ENCODE results near the gene KCNMA1.

Gene KCNMA1

DNA sequence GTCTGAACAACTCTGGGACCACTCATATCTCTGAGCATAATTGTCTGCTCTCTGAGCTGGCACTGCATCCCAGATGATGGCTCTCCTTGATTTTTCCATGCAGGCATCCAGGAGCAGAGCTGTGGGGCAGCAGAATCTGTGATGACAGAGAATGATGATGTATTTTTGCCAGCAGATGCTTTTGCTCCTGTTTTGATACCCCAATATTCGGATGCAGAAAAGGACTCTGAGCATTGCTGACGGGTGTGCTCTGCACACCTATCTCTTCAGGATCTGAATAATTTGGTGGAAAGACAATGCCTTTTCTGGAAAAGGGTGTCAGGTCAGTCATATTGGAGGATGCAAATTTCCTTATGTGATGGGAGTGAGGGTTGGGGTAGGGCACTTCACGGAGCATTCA, 735.9 kb downstream of the KCNMA1 start:
- DNase-seq (ENCODE audit: insufficient read length, low spot score) = no peak
- no peak for FAIRE-seq
- TF ChIP-seq, protein P1, sequence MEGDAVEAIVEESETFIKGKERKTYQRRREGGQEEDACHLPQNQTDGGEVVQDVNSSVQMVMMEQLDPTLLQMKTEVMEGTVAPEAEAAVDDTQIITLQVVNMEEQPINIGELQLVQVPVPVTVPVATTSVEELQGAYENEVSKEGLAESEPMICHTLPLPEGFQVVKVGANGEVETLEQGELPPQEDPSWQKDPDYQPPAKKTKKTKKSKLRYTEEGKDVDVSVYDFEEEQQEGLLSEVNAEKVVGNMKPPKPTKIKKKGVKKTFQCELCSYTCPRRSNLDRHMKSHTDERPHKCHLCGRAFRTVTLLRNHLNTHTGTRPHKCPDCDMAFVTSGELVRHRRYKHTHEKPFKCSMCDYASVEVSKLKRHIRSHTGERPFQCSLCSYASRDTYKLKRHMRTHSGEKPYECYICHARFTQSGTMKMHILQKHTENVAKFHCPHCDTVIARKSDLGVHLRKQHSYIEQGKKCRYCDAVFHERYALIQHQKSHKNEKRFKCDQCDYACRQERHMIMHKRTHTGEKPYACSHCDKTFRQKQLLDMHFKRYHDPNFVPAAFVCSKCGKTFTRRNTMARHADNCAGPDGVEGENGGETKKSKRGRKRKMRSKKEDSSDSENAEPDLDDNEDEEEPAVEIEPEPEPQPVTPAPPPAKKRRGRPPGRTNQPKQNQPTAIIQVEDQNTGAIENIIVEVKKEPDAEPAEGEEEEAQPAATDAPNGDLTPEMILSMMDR (IDR thresholded peaks at IDR 0.05; ENCODE audit: insufficient read depth, missing control alignments) = no peak

DNA sequence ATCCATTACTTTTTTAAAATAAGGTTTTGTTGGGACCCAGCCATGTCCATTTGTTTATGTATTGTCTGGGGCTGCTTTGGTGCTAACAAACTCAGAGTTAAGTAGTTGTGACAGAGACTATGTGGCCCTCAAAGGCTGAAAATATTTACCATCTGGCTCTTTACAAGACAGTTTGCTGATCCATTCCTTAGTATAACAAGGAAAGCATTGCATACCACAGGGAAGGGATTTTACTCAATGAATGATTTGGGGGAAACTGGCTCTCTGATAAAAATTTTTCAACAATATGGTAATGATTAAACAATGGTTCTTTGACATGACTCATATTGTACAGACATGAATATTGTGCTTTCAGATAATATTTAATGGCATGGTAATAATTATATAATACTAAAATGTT, 738.1 kb downstream of the KCNMA1 start:
- FAIRE-seq = no peak
- no peak for DNase-seq (ENCODE audit: insufficient read length, low spot score)
- TF ChIP-seq, protein P1 (IDR thresholded peaks at IDR 0.05; ENCODE audit: insufficient read depth, missing control alignments) = no peak

DNA sequence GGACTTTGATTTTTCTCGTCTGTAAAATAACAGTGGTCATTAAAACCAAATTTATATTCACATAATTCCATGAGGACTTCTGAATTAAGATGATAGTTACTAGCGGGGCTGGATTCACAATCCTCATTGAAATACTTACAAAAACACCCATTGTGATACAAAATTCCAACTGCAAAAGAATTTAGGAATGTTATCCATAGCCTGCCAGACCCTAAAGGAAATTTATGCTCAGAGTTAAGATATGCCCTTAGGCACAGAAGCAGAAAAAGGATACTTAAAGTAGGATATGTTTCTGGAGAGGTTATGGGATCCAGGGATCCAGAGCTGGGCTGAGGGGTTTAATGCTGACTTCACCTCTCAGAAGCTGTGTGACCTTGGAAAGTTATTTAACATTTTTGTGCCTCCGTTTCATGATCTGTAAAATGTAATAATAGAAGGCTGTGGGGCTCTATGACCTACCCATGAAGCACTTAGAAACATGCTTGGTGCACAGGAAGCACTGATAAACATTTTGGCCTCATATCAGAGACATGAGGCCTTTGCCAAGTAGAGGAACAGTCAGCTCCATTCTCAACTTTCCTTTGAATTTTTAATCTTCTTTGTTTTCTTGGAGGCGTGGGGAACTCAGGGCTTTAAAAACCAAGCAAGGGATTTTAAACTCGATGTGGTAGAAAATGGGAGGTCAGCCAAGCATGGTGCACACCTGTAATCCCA, 744.7 kb downstream of the KCNMA1 start:
- no peak for DNase-seq (ENCODE audit: insufficient read length, low spot score)
- FAIRE-seq = no peak
- TF ChIP-seq, protein P1 (IDR thresholded peaks at IDR 0.05; ENCODE audit: insufficient read depth, missing control alignments) = no peak

DNA sequence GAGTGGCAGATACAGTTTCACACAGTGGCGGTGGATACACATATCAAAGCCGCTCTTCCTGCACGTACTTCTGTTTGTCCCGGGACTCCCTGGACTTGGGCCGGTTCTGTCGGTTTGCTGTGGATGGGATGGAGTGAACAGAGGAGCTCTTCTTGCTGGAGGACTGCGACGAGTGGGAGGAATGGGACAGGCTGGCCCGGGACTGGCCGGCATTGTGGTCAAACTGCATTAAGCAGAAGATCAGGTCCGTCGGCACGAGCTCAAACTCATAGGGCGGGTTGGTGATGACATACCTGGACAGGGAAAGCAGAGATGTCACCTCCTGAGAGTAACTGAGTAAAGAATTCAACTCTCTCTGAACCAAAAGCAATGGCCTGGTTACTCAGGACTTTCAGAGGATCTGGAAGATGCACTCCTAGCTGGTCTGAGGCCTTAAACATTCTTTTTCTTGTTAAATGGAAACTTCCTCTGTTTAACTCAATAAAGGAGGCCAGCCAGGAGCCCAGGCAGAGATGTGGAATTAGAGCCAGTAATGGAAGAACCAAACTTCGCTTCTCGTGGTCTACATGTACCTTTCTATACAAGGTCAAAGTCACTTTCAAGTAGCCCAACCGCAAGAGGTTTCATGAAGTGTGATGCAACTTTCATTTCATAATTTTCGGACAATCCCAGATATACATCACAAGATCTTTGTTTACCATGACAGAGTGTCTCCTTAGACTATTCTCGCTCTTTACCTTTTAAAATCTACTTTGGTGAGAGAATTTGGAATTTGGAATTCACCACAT, 750.2 kb downstream of the KCNMA1 start:
- FAIRE-seq = no peak
- TF ChIP-seq, protein P1 (IDR thresholded peaks at IDR 0.05; ENCODE audit: insufficient read depth, missing control alignments) = no peak

DNA sequence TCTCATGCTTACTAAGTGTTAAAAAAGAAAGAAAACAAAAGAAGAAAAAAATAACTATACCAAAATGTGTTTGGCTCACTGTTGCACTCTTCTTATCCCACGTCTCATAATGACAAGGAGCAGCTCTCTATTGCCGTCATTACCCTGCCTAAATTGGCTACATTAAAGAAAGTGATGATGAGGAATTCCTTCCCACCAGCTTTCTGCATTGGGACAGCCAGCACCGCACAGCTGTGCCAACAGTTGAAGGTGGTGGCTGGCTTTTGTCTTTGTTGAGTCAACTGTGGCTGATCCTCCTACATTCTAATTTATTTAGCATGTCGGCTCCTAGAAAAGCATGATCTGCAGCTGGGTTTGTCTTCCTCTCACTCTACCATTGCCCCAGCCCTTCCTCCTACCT, 751.8 kb downstream of the KCNMA1 start:
- FAIRE-seq (no peak), DNase-seq (ENCODE audit: insufficient read length, low spot score) (no peak)
- TF ChIP-seq, protein P1 (IDR thresholded peaks at IDR 0.05; ENCODE audit: insufficient read depth, missing control alignments) = no peak

More for the DNA sequence above, 750.2 kb downstream of the KCNMA1 start:
- no peak for DNase-seq (ENCODE audit: insufficient read length, low spot score)

DNA sequence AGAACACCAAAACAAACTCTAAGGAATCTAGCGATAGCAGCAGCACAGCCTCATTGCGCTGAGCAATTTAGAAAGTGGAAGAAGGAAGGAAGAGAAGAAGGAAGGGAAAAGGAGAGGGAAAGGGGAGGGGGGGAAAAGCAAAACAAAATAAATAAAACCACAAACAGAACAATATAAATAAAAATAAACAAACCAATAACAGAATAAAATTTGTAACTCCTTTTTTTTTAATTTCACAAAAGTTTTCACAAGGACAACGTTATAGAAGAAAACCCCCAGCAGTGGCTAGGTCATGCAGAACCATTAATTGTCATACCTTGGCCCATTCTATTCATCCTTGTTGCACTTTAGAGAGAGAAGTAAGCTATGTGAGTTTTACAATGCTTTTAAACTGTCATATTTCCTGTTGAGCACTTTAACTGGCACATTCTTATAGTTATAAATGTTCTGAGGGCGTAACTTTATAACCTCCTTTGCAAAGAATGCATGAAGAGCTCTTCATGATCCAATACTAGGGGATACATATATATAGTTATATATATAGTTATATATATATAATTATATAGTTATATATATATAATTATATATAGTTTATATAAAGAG, 752.8 kb downstream of the KCNMA1 start:
- no peak for FAIRE-seq
- TF ChIP-seq, protein P1 (IDR thresholded peaks at IDR 0.05; ENCODE audit: insufficient read depth, missing control alignments) = no peak
- DNase-seq (ENCODE audit: insufficient read length, low spot score) = no peak

Data from D721Med (cell line).